Limb (tissue), 2 donors: Measurements from ENCODE around the gene CDCA5.

Experiments
- DNase-seq, 2 donors: peaks; one replicate each; pipeline ENCODE4 v3.0.0-alpha.2; 2016; ENCODE audit errors: extremely low spot score in 2 of 2

CDCA5 gene

DNA sequence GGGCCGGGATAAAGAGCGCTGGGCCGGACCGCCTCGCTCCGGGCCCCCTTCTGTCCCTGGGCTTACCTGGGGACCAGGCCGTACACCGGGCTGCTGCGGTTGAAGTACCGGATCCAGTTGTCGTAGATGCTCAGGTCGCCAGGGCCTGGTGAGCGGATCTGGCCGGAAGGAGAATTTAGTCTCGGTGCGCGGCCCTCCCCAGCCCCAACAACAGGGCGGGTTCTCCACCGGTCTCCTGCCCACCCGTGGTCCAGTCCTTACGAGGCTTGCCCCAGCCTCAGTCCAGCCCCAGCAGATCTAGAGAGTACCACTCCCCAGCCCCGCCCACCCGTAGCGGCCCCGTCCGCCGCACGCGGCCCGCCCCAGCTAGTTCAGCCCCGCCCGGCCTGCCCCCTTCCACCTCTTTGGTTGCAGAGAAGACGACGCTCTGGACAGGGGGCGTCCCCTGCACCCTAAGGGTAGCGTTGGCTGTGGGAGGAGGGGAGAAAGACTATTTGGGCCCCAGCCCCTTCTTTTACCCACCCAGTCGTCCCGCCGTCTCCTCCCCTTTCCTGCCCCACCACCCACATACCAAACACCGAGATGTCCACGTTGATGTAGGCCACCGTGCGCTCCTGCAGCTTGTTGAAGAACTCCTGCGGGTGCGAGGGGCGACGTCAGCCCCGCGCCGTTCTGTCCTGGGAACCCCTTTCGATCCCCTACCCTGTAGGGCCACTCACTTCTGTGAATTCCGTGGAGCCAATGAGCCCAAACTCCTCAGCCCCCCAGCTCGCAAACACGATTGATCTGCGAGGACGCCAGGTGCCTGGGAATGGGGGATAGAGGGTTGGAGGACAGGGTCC lies 36.0 kb downstream of the CDCA5 start:
- DNase-seq, result peak; percentile 4 to 47

DNA sequence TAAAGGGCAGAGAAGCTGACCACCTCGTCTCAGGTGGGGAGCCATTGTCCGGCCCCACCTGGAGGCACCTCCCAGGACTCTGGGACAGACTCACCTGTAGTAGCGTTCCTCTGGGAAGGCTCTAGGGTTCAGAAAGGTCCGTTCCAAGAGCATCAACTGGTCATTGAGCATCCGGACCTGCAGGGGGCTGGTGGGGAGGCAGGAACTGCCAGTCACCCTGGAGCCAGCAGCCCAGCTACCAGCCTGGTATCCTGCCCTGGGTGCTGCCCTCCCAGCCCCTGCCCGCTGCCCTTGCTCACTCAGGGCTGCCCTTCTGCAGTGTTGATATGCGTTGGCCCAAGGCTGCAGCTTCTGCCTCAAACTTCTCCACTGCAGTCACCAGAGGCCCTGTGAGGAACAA lies 38.1 kb downstream of the CDCA5 start:
- DNase-seq, result no peak

DNA sequence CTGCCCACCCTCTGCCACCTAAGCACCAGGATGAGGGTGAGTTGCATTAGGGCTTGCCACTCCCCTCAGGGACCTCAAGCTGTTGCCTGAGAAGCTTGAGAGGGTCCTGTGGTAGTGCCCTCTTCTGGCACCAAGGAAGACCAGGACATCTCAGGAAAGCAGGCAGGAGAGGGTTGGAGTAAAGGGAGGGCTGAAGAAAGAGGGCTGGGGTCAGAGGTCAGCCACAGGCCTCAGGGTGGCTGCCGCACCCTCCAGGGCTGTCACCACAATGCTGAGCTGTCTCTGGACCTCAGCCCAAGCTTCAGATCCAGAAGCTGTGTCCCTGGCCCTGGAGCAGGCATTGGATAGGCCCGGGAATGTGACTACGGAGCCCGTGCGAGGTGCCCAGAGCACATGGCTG lies 38.8 kb downstream of the CDCA5 start:
- no peak for DNase-seq

GRCh38 chr11:65043881-65044501 lies 39.8 kb downstream of the CDCA5 start:
- DNase-seq, result no peak

GRCh38 chr11:65042891-65043290 lies 40.9 kb downstream of the CDCA5 start:
- no peak for DNase-seq

GRCh38 chr11:65040847-65041622 lies 42.8 kb downstream of the CDCA5 start, which contains the start of gene SAC3D1:
Gene SAC3D1 (plus strand): TSS chr11:65041210. CDS start chr11:65041293, 83 bp downstream.
- DNase-seq, result peak; percentile 90 to 92

DNA sequence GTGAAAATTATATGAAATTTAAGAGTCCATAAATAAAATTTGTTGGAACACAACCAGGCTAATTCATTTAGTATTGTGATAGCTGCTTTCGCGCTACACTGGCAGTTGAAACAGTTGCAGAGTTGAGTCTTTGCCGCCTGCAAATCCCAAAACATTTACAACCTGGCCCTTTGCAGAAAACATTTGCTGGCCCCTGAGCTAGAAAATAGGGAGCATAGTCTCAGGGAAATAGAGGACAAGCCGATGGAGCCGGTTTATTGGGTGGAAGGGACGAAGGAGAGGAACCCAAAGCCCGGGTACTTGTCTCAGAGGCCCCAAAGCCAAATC lies 43.4 kb downstream of the CDCA5 start:
- DNase-seq, result no peak

- DNase-seq, result no peak
Observed at GRCh38 chr11:65036931-65037330, 46.9 kb downstream of the CDCA5 start.

- DNase-seq, result no peak
Observed at GRCh38 chr11:65035579-65035978, 48.3 kb downstream of the CDCA5 start.

DNA sequence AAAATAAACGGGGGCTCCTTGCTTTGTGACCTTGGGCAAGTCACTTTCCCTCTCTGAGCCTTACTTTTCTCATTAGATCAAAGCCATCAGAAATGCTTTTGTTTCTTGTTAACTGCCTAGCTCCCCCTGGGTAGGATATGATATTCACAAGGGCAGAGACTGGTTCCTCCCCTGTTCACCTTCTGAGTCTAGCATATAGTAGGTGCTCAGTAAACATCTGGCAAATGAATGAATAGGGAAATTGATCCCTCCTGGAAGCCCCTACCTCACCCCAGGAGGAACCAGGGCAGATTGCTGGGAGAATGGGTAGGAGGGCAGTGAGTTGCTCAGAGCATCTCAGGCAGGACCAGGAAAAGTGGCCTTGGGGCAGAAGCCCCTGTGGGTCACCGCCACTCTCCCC lies 49.4 kb downstream of the CDCA5 start:
- no peak for DNase-seq

DNA sequence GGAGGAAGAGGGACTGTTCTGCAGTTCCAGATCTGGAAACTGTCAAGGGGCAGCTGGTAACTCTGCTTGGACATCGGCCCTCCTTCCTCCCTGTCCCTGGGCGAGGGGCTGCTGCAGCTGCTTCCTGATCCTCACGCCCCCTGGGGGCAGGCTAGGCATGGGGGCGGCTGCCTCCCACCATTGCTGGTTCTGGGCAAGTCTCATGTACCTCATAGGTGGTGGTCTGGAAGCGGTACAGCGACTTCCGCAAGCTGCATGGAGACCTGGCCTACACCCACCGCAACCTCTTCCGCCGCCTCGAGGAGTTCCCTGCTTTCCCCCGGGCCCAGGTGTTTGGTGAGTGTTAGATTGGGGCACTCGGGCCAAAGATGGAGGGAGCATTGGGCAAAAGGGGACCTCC lies 51.6 kb downstream of the CDCA5 start:
- no peak for DNase-seq
